Stimulated activated CD8-positive, alpha-beta memory T cell treated with anti-CD3 and anti-CD28 coated beads, Interleukin-4, amount 100 ng/mL, for 24 hours (primary cell): ENCODE data around the gene PPIB.

Experiments used
- DNase-seq: peaks from one replicate; pipeline ENCODE4 v3.0.0-alpha.2; 2020; ENCODE audit warnings: low read depth

PPIB gene

GRCh38 chr15:64158363-64159134 lies 4.3 kb downstream of the PPIB start:
- no peak for DNase-seq

DNA sequence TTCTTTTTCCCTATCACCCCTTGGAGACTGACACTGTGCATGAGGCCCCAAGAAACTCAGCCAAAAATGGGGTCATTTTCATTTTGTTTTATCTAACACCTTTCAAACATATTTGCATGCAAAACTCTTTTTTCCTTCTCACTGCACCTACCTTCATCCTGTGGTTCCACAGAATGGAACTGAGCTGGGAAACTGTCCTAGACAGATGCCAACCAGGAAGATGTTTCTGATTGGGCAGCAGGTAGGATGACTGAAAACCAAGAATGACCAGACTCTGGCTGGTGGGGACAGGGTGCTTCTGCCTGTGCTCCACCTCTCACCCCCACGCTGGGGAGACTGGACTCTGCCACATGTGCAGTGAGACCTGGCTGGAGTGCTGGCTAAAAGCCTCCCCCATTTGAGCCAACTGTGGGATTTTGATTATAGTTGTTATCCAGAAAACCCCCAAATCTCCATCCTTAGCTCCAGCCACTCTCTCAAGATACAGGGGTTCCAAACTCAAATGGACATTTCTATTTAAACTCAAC lies 5.2 kb downstream of the PPIB start:
- DNase-seq = no peak

- DNase-seq = no peak
Measured at GRCh38 chr15:64156652-64157331, 6.0 kb downstream of the PPIB start.

GRCh38 chr15:64155802-64156651 lies 6.8 kb downstream of the PPIB start:
- DNase-seq = no peak

DNA sequence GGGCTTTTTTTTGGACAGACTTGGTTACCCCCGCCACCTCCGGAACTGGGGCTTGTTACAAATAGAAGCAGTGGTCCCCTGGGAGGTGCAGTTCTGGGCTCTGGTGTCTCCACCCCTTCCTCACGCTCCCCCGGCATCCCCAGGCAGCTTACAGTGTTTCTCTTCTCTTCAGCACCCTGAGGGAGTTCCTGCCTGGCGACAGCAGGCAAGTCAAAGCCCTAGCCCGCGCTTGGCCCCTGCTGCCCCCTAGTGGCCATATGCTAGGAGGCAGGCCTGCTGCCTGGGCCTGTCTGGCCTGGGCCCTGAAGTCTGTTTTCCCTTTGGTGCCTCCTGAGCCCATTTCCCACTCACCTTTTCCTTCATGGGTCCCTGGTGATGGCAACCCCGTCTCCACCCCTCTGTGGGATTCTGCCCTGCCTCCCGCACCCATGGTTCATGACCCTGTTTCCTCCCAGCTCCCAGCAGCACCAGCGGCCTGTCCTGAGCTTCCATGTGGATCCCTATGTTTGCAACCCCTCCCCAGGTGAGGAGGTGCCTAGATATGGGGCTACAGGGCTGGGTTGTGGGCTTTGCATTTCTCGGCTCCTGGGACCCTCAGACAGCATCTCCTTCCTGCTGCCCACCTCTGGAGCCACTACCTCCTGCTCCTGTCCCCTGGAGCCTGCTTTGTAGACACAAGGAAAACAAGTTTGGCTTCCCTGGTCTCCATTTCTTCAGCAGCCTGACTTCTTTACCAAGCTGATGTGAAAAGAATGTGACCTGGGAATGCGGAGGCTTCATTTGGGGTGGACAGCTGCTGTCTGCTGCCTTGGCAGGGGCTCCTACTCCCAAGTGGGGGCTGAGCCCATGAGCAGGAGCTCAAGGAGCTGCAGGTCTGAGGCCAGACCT lies 9.1 kb downstream of the PPIB start:
- DNase-seq = peak; percentile 88

GRCh38 chr15:64152507-64153387 lies 10.1 kb downstream of the PPIB start:
- DNase-seq = no peak

GRCh38 chr15:64151727-64152506 lies 10.9 kb downstream of the PPIB start, which contains the start of gene SNX22:
Gene SNX22, plus strand, starts transcription at chr15:64151731. Its CDS starts 45 bp downstream, at chr15:64151776.
- no peak for DNase-seq

DNA sequence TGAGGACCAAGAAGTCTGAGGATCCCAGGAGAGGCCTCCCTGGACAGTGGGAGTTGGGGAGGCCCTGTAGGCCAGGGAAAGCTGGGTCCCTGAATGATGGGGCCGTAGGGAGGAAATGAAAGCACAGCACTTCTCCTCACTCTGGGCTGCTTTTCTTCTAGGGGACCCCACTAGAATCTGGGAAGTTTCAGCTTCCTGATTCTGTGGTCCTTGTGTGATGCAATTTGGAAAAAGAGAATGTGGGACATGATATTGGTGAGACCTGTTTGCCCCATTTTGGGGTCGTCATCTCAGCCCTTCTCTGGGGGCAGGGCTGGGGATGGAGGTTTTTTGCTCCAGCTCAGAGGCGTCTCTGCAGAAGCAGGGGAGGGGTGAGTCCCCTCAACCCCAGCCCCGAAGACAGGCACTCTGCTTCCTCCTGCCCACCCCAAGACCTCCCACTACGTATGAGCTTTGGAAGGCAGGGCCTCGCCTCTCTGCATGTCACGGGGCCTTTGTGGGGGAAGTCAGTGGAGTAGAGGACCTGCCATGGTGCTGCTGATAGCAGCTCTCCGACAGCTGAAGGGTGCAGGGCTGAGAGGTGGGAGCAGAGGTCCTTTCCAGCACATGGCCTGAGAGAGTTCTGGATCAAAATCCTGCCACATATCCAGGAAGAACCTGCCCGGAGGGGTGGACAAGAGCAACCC lies 12.8 kb downstream of the PPIB start:
- DNase-seq = no peak

DNA sequence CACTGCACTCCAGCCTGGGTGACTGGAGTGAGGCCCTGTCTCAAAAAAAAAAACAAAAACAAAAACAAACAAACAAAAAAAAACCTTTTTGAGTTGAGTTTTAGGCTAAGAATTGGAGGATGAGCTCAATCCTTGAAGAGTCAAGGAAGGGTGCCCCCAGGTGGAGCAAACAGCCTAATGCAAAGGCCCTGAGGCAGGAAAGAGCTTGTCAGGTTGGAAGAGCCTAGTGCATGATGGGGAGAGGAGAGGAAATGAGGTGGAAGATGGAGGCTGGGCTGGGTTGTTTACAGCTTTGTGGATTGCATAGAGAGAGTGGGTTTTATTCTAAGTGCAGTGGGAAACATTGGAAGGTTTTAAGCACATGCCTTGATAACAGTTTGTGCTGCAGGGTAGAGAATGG lies 13.4 kb downstream of the PPIB start:
- DNase-seq = no peak

DNA sequence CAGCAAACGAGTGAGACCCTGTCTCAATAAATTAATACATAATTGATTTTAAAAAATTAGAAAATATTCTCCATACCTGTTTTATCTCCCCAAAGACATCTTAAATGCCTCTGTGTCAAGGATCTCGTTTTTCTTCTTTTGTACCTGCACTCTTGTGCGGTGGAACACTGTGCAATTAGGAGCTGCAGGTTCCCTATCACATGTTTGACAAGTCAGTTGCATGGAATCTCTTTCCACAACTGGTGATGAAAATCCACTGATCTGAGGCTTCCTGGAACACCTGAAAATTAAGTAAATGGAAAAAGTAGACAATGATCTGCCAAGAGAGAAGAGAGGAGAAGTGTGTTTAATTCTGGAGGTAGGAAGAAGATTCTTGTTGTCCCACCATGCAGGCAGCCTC lies 14.2 kb downstream of the PPIB start:
- DNase-seq = no peak

DNA sequence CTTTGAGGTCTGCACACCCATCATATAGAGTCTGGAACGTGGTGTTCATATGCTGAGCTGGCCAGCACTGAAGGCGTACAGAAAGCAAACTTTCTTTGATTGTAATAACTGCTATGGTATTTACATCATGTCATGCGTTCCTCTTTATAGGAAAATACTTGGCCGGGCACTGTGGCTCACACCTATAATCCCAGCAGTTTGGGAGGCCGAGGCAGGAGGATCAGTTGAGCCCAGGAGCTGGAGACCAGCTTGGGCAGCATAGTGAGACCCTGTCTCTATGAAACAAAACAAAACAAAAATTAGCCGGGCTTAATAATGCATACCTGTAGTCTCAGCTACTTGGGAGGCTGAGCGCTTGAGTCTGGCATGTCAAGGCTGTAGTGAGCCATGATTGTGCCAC lies 14.7 kb downstream of the PPIB start:
- no peak for DNase-seq

DNA sequence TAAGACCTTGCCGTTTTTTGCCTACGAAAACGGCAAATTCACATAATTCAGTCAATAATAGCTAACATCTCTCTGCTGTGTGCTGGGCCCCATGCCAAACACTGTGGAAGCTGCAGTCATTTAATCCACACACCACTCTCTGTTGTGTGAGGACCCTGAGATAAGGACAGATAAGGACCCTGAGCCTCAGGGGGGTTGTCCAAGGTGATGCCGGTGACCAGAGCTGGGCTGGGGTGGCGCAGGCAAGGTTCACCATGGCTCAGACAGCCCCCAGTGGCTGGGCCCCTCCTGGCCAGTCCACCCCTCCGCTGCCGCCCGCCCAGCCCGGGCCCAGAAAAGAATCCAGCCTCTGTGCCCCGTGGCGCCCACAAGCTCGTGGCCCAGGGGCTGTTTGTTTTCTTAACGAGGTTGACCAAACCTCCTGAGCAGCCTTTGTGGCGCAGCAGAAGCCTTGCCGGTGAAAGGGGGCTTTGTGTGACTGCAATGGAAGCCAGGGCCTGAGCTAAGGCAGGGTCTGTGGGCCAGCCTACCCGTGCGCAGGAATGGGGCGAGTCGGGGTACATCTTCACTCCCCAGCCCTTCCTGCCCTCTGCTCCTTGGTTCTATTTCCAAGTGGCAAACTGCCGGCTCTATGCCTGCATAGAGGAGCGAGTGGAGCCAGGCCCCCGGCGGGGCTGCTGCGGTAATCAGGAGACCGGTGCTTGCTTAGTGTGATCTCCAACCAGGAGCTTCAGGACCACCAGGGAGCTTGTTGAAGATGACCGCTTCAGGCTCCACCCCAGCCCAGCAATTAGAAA lies 15.7 kb downstream of the PPIB start:
- DNase-seq = no peak

DNA sequence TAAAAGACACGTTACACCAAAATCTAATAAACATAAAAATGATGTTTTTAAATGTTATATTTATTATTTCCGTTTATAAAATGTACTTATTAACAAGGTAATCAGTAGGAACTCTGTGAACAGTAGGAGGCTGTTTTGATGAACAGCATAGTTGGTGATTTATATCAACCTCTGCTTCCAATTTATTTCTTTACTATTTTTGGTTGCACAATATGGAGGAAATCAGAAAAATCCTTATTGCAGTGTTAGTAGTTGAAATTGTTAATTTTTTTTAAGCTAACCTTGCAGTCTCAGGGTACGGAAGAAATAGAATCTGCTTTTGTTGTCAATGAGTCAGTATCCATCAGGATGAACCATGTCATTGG lies 16.3 kb downstream of the PPIB start:
- no peak for DNase-seq

- no peak for DNase-seq
Measured at GRCh38 chr15:64146041-64146440, 16.8 kb downstream of the PPIB start.

DNA sequence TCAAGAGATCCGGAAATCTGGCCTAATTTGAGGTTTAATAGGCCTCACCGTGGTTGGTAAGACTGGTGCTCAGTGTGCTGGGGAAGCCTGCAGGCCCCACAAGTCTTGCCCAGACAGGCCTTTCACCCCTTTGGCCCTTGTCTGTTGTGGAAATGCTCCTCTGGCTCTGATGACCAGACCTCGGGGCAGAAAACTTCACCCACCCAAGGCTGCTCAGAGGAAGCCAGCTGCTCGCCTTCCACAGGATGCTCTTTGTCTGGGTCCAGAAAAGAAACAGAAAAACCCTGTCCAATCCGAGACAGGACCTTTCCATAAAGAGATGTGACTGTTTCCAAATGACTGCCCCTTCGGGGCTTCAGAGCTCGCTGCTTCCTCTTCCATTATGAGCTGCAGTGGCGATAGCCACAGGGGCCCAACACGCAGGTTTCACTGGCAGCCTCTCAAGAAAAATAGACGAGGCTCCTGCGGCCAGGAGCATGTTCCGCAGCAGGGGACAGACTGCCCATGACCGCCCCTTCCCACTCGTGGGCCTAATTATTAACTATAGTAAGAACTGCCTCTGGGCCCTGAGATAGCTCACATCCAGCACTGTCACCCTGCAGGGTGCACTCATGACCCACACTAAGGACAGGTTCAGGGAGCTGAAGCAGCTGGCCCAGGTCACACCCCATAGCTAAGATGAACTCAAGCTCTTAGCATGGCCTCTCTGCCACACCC lies 18.1 kb downstream of the PPIB start:
- DNase-seq = no peak

- no peak for DNase-seq
Measured at GRCh38 chr15:64144192-64144564, 18.6 kb downstream of the PPIB start.

- no peak for DNase-seq
Measured at GRCh38 chr15:64143276-64143675, 19.5 kb downstream of the PPIB start.
